GM19467 (cell line): ENCODE measurements around the gene SNED1.

ENCODE experiments used
- ATAC-seq: cut with Tn5 transposase; IDR thresholded peaks from one replicate; pipeline ENCODE4 v1.9.1; 2021; ENCODE audit warnings: mild to moderate bottlenecking, moderate library complexity; ENCODE audit not compliant: unreplicated experiment

The SNED1 gene

GRCh38 chr2:241066171-241066892 is 67.9 kb downstream of the SNED1 start:
- no peak for ATAC-seq

DNA sequence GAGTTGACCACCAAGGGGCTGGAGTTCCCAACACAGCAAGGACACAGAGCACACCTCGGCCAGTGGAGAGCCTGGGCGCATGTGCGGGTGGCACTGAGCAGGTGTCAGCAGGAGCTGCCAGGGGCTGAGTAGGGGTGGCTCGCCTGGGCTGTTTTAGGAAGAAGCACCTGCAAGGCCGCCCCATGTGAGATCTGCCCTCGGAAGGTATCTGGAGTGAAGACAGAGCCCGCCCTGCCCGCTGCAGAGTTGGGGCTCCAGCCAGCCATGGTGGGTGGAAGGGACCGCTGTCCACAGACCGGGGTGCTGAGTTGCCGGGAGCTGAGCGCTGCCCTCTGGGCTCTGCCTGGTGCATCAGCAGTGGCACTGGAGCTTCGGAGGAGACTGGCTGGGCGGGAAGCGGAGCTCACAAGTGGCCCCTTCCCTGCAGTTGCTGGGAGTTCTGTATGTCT is 68.5 kb downstream of the SNED1 start:
- ATAC-seq, result no peak

GRCh38 chr2:241067501-241068135 is 69.2 kb downstream of the SNED1 start:
- no peak for ATAC-seq

GRCh38 chr2:241068136-241068941 is 69.9 kb downstream of the SNED1 start:
- ATAC-seq, result no peak

GRCh38 chr2:241068942-241069810 is 70.8 kb downstream of the SNED1 start:
- ATAC-seq, result no peak

DNA sequence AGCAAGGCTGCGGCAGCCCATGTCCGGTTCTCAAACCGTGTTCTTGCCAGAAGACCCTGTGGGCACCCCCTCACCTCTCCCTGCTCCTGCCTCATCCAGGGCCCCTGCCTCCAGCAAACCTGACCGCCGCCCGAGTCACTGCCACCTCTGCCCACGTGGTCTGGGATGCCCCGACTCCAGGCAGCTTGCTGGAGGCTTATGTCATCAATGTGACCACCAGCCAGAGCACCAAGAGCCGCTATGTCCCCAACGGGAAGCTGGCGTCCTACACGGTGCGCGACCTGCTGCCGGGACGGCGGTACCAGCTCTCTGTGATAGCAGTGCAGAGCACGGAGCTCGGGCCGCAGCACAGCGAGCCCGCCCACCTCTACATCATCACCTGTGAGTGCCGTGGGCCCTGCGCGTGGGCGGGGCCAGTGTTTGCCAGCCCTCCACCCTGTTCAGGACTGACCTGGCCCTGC is 71.4 kb downstream of the SNED1 start:
- no peak for ATAC-seq

- ATAC-seq, result no peak
Observed at GRCh38 chr2:241070361-241070760, 71.9 kb downstream of the SNED1 start.

- ATAC-seq, result no peak
Observed at GRCh38 chr2:241070811-241071676, 72.6 kb downstream of the SNED1 start.

DNA sequence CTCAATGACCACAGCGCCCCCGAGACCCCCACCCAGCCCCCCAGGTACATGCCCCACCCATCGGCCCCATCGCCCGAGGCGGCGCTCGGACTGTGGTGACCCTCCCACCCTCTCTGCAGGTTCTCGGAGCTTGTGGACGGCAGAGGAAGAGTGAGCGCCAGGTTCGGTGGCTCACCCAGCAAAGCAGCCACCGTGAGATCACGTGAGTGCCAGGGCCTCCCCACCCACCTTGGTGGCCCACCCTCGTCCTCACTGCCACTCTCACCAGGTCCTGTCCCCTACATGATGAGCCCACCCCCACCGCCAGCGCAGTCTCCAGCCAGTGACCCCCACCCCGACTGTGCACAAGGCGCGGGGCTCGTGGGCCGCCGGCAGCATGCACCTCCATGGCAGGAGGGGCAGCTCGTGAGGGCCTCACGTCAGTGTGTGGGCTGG is 73.3 kb downstream of the SNED1 start:
- no peak for ATAC-seq

DNA sequence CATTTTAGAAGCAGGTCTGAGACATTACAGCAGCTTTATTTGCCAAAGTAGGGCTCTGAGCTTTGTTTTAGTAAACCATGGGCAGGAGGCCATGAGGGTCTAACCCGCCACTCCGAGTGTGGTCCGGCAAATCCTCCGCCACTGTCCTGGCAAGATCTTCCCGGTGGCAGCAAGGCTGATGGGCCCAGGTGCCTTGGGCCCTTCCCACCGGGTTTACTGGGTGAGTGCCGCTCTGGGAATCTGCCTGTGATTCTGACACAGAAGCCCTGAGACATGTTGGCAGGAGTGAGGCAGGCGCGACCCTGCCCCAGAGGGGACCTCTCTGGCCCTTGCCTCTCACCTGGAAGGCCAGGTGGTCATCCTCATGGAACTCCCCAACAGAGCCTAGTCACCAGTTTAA is 73.7 kb downstream of the SNED1 start:
- no peak for ATAC-seq

DNA sequence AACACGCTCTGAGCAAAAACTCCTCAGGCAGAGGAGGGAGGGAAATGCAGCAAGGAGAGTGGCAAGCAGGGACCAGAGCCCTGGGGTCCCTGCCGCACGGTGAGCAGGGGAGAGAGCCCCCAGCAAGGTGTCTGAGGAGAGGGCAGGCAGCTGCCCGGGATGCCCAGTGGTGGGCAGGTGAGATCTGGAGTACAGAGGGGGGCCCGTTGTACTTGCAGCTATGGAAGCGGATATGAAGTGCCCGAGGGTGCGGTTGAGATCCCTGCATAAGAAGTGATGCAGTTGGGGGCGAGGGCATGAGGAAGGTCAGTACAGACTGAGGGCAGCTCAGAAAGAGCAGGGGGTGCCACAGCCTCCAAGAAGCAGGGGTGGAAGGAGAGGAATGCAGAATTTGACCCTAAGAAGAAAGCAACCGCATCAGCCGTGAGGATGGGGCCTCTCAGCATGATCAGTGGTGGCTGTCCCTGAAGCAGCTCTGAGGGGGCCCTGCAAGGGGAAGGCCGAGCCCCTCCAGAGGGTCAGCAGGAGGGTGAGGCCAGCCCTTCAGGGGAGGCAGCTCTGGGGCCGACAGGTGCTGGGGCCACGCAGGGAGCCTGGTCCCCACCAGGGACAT is 74.2 kb downstream of the SNED1 start:
- ATAC-seq, result no peak

DNA sequence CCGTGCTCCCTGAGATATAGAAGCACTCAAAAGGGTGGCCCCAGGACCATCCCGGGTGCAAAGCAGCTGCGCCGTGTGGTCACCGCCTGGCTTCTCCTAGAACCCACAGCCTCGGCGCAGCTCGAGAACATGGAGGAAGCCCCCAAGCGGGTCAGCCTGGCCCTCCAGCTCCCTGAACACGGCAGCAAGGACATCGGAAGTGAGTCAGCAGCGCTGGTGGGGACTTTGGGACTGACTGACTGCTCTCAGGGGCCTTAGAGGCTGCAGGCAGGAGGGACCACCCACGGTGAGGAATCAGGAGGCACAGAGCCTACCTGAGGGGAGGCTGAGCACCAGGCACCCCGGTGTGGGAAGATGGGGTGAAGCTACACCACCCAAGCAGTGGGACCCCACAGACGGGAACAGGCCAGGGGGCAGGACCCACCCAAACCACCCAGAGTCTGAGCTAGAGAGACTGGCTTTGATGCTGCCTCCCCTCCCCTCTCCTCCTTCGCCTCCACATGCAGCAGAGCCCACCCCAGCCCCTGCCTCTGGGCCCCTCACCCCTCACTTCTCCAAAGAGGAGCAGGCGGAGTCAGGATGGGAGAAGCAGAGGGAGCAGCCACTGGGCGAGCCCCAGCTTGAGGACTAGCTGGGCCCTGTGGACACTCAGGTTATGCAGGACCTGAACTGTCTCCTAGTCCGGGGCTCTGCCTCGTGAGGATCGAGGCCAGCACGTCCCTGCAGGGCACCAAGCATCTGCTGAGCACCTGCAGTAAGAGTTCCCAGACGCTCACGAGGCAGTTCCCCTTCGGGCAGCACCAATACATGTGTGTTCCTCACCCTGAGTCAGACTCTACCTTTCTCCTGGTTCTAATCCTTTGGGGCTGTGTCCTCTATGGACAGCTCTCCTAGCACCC is 75.0 kb downstream of the SNED1 start:
- ATAC-seq, result no peak

DNA sequence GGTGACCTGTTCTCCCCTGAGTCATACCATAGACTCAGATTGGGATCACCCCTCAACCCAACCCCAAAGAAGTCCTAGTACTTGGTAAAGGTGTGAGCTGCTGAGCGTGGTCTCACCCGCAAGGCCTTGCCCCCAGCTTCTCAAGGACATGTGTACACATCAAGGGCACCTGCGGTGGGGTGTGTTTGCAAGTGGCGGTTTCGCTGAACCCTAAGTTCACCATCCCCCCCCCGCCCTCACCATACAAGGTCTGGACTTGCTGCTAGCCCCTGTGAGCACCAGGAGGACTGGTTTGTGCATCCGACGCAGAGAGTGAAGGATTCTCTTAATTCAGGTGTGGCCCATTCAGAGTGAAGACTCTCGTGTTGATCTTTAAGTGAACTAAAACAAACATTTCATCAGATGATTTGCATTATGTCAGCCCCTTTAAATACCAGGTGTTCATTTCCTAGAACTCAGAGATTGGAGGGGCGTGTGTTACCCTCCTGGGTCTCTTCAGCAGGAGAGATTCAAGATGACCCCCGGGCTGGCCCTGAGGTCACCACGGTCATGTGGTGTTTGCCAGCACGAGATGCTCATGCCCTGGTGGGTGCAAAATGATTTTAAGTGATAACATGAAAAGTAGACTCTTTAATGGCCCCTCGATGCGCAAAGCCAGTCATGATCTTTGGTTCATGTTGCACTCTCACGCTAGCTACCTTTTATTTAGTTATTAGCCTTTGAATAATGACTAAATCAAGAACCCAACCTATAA is 75.8 kb downstream of the SNED1 start:
- no peak for ATAC-seq

DNA sequence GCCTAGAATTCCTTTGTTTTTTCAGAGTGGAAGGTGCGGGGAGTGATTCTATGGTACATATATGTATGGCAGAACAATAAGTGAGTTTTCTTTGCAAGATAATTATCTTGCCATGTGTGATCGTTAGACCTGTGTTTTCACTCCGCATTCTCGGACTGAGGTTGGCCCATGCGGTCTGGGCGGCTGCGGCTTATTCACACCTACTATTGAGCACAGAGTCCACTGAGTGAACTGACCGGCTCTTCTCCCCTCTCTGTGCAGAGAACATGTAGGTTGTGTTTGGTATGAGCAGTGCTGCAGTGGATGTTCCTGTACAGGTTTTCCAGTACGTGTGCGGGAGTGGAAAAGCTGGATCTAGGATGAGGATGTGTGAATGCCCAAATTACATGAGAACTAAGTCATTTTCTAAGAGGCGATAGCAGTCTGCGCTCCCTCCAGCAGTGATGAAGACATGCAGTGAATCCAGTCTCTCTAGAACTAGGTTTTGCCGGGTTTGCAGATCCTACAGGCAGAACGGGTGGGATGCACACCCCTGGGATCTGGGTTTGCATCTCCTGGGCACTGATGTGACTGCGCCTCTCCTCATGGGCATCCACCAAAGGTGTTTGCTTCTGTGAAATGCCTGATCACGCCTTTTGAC is 76.6 kb downstream of the SNED1 start:
- ATAC-seq, result no peak

- no peak for ATAC-seq
Observed at GRCh38 chr2:241080405-241081189, 82.2 kb downstream of the SNED1 start.

- ATAC-seq, result no peak
Observed at GRCh38 chr2:241081190-241081642, 82.8 kb downstream of the SNED1 start.
